Endometrial microvascular endothelial cells (primary cell): ENCODE measurements around the gene CYTL1. TPM values are rescaled to one million over a fixed set of nuclear protein-coding genes. Genes with fewer than 3 reads are reported as not detected.

Experiments used
- in situ Hi-C: cut with HindIII; loops from 2 replicates; pipeline ENCODE4 v1.10.0; 2017; ENCODE audit warnings: low sequenced_read_pairs, low pct_unique_long_range_greater_than_20kb; ENCODE audit errors: inconsistent ontology term
- total RNA-seq: library from RNA; depleted of rRNA; stranded (reverse); fragments of >200 nt; gene quantifications from one replicate; pipeline ENCODE4 v1.2.3, GENCODE V29; 2015; ENCODE audit errors: inconsistent ontology term

The CYTL1 gene
- total RNA-seq, 1 donor from 2014 or later = 165 TPM

GRCh38 chr4:5037553-5038551 lies 18.6 kb upstream of the CYTL1 start:
- in situ Hi-C loops = no loop called here

GRCh38 chr4:5036239-5036638 lies 17.0 kb upstream of the CYTL1 start:
- in situ Hi-C loops = no loop called here

GRCh38 chr4:5034206-5034605 lies 14.9 kb upstream of the CYTL1 start:
- in situ Hi-C loops = no loop called here

GRCh38 chr4:5033281-5033841 lies 14.1 kb upstream of the CYTL1 start:
- in situ Hi-C loops = no loop called here

DNA sequence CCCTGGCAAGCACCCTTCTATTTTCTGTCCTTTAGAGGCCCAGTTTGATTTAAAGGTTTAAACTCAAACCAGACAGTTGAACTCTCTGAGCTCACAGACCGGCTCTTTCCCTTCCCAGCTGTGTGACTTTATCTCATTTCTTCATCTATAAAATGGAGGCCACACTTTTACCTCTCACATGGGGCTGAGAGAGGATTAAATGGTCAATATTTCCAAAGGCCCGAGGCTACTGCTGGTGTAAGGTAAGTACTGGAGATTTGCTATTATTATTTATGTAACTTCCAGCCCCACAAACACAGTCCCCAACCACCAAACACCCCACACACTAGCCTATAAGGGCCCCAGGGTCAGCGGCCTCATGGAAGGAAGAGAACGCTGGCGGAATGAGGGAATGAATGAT lies 13.6 kb upstream of the CYTL1 start:
- in situ Hi-C loops = no loop called here

- in situ Hi-C loops = no loop called here
Observed at GRCh38 chr4:5030927-5031326, 11.7 kb upstream of the CYTL1 start.

- in situ Hi-C loops = no loop called here
Observed at GRCh38 chr4:5030221-5030620, 11.0 kb upstream of the CYTL1 start.

DNA sequence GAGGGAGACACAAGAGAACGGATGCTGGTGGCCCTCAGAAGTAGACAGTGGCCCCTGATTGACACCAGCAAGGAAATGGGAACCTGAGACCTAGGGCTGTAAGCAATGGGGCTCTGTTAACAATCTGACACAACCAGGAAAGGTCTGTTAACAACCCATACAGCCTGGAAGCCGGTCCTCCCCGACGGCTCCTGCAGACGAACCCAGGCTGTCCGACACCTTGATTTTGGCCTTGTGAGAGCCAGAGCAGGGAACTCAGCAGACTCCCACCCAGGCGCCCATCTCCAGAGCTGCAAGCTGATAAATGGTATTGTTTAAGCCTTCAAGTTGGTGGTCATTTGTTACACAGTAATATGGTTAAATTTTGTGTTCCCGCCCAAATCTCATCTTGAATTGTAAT lies 10.2 kb upstream of the CYTL1 start:
- in situ Hi-C loops = no loop called here

- in situ Hi-C loops = no loop called here
Observed at GRCh38 chr4:5028480-5028879, 9.2 kb upstream of the CYTL1 start.

DNA sequence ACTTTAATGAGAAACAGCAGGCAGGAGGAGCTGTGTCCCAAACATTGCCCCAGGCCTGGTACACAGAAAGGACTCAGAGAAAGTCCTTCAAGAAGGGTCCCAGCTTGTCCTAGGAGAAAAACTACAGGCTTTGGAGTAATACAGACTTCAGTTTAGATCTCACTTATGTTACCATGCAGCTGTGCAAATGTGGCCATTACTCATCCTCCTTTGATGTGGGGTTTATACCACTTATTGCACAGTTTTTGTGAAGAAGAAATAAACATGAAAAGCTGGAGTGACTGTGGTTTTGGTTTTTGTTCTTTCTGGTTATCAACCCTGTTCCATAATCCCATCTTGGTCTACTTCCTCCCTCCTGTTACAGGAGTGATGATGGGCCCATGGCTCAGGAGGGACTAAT lies 8.1 kb upstream of the CYTL1 start:
- in situ Hi-C loops = no loop called here

- in situ Hi-C loops = no loop called here
Observed at GRCh38 chr4:5026371-5026770, 7.1 kb upstream of the CYTL1 start.

- in situ Hi-C loops = no loop called here
Observed at GRCh38 chr4:5024673-5025072, 5.4 kb upstream of the CYTL1 start.

DNA sequence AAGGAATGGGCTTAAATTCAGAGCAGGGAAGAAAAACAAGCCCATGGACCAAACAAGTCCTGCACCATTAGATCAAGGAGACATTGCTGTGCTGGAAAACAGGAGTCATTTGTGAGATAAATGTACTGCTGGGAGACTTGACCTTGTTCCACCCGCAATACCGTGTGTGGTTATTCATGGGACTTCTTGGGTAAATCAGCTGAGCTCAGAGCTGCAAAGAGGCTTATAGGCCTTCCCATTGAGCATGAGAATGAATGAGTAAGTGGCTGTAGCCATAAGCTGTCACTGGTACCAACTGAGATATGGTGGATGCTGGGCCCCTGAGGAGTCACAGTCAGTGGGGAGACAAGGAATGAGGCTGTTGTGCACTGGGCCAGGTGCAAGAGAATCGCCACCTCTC lies 2.3 kb upstream of the CYTL1 start:
- in situ Hi-C loops = no loop called here

DNA sequence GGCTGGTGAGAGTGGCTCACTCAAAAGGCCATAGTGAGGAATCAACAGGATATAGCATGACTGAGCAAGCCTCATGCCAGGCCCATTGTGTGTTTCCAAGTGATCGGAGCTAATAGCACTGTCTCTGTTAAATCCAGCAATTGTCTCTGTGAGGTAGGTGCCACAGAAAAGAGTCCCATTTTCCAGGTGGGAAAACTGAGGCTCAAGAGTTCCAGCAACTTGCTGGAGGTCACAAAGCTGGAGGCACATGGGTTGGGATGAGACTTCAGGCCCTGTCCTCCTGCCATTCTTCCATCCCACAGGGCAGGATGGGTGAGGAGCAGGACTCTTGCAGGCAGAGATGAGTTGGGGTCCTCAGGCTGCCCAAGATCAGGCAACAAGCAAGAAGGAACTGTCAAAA lies 1.1 kb upstream of the CYTL1 start:
- in situ Hi-C loops = no loop called here

DNA sequence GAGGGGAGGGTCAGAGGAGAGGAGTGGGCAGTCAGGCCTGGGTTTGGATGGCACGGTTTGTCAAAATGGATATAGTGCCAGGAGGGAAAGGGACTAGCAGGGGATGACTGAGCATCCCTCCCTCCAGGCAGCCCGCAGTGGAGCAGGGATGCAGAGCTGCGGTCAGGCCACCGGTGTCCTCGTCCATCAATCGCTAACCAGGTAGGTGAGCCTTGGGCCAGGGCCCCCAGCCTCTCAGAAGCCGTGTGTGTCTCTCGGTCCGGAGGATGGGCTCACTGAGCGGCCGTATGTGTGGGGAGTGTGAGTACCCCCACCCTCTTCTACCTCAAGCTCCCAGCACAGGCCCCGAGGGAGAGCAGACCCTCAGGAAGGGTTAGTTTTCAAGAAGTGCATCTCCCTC lies 538 bp upstream of the CYTL1 start:
- in situ Hi-C loops = no loop called here

GRCh38 chr4:5018603-5019002 lies 655 bp downstream of the CYTL1 start:
- in situ Hi-C loops = no loop called here

DNA sequence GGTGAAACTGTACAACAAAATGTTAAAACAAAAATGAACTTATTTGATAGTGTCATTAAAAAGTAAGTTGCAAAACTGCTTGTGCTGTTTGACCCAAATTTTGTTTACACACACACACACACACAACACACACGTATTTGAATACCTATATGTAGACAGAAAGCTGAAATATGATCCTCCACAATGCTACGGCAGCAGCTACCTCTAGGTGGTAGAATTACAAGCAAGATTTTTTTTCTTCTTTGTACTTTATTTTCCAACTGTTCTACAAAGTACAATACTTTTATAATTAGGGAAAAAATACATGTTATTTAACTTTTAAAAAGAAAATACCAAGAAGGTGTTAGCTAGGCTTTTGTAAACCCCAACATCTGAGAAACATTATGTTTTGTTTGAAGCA lies 1.2 kb downstream of the CYTL1 start:
- in situ Hi-C loops = no loop called here

- in situ Hi-C loops = no loop called here
Observed at GRCh38 chr4:5014007-5014682, 5.1 kb downstream of the CYTL1 start.

DNA sequence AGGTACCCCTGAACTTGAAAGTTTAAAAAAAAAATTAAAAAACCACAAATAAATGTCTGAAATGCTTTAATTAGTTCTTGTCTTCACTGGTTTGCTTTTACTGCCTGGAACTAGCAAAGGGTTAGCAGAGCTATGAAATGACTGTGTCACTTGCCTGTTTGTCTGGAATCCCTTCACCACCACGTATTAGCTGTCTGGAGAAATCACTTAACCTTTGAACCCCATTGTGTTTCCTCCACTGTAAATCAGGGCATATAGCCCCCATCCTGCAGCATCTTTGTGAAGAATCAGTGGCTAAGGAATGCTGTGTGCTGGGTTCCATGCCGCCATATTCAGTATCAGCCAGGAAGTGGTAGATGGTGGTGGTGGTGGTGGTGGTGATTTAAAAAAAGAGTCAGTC lies 6.3 kb downstream of the CYTL1 start:
- in situ Hi-C loops = no loop called here
